CD4-positive, alpha-beta T cell treated with Interleukin-15 for 4 hours (primary cell): ENCODE results near the gene PHRF1.
A peak's percentile ranks its signal among the peaks of the same experiment; 100 is the strongest.

ENCODE experiments used
- DNase-seq: peaks from one replicate; pipeline ENCODE4 v3.0.0-alpha.2; 2020; ENCODE audit warnings: low spot score

PHRF1 gene, protein sequence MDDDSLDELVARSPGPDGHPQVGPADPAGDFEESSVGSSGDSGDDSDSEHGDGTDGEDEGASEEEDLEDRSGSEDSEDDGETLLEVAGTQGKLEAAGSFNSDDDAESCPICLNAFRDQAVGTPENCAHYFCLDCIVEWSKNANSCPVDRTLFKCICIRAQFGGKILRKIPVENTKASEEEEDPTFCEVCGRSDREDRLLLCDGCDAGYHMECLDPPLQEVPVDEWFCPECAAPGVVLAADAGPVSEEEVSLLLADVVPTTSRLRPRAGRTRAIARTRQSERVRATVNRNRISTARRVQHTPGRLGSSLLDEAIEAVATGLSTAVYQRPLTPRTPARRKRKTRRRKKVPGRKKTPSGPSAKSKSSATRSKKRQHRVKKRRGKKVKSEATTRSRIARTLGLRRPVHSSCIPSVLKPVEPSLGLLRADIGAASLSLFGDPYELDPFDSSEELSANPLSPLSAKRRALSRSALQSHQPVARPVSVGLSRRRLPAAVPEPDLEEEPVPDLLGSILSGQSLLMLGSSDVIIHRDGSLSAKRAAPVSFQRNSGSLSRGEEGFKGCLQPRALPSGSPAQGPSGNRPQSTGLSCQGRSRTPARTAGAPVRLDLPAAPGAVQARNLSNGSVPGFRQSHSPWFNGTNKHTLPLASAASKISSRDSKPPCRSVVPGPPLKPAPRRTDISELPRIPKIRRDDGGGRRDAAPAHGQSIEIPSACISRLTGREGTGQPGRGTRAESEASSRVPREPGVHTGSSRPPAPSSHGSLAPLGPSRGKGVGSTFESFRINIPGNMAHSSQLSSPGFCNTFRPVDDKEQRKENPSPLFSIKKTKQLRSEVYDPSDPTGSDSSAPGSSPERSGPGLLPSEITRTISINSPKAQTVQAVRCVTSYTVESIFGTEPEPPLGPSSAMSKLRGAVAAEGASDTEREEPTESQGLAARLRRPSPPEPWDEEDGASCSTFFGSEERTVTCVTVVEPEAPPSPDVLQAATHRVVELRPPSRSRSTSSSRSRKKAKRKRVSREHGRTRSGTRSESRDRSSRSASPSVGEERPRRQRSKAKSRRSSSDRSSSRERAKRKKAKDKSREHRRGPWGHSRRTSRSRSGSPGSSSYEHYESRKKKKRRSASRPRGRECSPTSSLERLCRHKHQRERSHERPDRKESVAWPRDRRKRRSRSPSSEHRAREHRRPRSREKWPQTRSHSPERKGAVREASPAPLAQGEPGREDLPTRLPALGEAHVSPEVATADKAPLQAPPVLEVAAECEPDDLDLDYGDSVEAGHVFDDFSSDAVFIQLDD (N-terminal part only)

GRCh38 chr11:575996-576768, at the start of gene PHRF1:
Gene PHRF1 (plus strand): TSS chr11:576470. CDS start chr11:581513, 5,043 bp downstream.
- peak; percentile 96 for DNase-seq

GRCh38 chr11:528166-528814, 48.0 kb upstream of the PHRF1 start:
- DNase-seq = no peak

- DNase-seq = no peak
Measured at GRCh38 chr11:528815-529727, 47.2 kb upstream of the PHRF1 start.

- DNase-seq = no peak
Measured at GRCh38 chr11:529728-530411, 46.4 kb upstream of the PHRF1 start.

DNA sequence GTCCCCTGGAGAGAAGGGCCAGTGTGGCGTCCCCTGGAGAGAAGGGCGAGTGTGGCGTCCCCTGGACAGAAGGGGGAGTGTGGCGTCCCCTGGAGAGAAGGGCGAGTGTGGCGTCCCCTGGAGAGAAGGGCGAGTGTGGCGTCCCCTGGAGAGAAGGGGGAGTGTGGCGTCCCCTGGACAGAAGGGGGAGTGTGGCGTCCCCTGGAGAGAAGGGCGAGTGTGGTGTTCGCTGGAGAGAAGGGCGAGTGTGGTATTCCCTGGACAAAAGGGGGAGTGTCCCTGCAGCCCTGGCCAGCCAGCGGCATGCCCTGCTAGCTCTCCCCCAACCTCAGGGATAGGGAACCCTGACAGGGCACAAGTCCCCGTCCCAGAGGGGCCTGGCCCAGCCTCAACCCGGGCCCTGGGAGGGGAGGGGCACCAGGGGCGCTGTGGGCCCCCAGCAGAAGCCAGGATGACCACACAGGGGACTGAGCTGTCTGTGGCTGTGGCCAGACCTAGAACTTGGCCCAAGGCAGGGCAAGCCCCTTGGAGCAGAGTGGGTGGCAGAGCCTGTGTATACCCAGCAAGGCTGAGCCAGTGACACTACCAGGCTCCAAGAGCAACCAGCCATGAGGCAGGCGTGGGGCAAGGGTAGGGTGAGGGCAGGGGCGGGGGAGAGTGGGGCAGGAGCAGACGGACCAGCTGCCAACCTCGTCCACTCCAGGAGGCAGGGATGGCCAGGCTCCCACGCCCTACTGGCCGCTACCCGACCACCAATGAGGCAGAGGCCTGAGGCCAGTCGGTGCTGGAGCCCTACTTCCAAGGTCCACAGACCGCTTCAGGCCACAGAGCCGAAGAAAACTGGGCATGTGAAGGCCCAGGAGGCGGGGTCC, 45.1 kb upstream of the PHRF1 start:
- no peak for DNase-seq

DNA sequence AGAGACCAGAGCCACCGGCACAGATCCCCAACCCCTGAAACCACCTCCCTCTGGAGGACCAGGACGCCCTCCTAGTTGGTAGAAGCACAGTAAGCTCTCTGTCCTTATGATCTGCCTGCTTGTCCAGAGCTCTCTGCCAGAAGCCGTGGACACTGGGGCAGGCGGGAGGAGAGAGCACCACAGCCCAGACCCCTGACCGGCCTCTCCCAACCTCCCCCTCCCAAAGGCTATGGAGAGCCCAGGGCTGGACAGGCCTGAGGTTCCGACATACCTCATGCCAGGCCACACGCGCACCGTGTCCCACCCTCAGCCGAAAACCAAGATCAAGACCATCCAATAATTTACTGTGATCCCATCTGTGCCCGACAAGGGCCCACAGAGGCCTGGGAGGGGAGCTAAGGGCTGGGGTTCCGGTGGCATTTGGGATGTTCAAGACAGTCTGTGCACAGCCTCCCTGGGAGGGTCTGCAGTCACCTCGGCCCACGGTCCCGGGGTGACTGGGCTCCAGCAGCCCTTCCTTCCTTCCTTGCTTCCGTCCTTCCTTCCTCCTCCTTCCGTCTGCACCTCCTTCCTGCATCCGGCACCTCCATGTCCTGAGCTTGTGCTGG, 44.2 kb upstream of the PHRF1 start:
- DNase-seq = no peak

GRCh38 chr11:532527-532985, 43.7 kb upstream of the PHRF1 start:
- DNase-seq = no peak

DNA sequence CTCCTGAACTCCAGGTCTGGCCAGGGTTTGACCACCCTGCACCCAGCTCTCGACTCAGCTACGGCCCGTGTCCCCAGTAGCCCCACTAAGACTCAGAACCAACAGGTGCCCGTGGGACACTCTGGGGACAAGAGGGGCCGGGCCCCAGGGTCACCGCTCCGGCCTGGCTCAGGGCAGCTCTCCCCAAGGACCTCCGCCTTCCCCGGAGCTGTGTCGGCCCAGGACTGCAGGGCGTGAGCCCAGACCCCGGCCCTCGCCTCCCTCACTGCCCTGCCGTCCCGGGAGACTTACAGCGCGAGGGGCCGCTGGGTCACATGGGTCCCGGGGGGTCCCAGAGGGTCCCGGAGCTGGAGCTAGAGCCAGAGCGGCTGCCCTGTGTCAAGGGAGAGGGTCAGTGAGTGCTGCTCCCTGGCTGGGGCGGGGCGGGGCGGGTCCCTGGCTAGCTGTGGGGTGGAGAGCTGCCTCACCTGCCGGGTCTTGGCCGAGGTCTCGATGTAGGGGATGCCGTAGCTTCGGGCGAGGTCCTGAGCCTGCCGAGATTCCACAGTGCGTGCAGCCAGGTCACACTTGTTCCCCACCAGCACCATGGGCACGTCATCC, 43.2 kb upstream of the PHRF1 start:
- DNase-seq = no peak

DNA sequence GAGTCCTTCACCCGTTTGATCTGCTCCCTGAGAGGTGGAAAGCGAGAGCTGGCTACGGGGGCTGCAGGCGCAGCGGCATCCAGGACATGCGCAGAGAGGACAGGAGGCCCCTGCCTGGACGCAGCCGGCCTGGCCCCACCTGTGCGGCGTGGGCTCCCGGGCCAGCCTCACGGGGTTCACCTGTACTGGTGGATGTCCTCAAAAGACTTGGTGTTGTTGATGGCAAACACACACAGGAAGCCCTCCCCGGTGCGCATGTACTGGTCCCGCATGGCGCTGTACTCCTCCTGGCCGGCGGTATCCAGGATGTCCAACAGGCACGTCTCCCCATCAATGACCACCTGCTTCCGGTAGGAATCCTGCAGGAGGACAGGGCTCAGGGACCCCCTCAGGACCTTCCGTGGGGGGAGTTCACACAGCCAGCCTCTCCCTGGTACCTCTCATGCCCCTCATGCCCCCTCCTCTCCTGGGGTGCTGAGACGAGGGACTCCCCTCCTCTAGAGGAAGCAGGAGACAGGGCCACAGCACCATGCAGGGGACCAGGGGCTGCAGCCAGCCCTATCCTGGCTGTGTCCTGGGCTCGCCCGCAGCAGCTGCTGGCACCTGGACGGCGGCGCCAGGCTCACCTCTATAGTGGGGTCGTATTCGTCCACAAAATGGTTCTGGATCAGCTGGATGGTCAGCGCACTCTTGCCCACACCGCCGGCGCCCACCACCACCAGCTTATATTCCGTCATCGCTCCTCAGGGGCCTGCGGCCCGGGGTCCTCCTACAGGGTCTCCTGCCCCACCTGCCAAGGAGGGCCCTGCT, 42.5 kb upstream of the PHRF1 start:
- no peak for DNase-seq

GRCh38 chr11:534396-535209, 41.7 kb upstream of the PHRF1 start:
- peak; percentile 25 for DNase-seq

DNA sequence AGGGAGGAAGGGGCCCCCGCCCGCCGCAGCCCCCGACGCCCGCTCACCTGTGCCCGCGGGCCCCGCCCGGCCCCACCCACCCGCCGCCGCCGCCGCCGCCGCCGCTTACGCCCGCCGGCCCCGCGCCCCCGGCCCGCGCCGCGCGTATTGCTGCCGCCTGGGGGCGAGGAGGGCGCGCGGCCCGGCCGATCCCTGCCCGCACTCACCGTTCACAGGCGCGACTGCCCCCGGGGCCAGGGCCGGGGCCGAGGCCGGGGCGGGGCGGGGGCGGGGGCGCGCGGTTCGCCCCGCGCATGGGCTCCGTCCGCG, 41.1 kb upstream of the PHRF1 start:
- DNase-seq = no peak

DNA sequence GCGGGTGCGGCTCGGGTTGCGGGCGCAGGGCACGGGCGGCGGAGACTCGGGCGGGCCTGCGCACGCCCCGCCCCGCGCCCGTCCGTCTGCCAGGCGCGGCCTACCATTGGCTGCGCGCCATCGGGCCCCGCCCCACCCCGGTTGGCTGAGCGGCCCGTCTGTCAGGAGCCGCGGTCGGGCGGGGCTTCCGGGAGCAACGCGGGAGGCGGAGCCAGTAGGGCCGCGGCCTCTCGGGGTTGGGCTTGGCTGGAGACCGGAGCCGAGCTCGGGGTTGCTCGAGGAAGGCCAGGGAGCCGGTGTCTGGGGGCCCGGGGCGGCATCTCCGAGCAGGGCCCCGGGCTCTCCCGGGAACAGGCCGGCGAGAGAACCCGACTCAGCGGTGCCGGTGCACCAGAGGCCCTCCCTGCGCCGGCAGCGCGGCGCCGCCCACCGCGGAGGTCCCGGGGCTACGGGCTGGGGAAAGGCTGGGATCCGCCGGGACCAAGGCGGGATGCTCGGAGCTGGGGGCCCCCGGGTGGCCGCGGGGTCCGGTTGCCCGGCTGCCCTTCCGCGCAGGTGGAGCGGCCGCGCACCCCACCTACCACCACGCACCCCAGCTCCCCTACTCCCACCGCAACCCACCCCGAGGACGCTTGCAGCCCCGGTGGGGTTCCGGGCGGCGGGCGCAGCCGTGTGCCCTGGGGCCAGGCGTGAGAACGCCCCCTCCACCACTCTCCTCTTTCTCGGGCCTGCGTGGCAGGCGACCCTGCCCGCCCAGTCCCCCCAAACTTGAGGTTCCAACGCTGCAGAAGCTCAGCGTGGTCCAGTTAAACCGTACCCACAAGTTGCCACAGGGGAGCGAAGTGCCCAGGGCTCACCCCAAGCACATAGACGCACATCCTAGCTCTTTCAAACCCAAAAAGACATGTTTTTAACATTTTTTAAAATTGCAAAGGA, 40.5 kb upstream of the PHRF1 start, which contains the start of gene HRAS:
HRAS (minus strand) TSS at position 58 of the 936 bp plus-strand sequence.
- peak; percentile 96 for DNase-seq

GRCh38 chr11:536841-537621, 39.2 kb upstream of the PHRF1 start, which contains the start of gene LRRC56:
Gene LRRC56 (plus strand): TSS chr11:537527. CDS start chr11:540685, 3,158 bp downstream.
- DNase-seq = peak; percentile 96
